HG03196 (cell line): ENCODE results near the gene MRPL11.
"Not testable (repeated sequence)": the region's sequence is repeated elsewhere in the genome, so short reads cannot be mapped to it uniquely, and the experiment has no call there.

Source experiments
- ATAC-seq: cut with Tn5 transposase; IDR thresholded peaks from one replicate; pipeline ENCODE4 v1.9.1; 2021; ENCODE audit not compliant: unreplicated experiment

Gene MRPL11

DNA sequence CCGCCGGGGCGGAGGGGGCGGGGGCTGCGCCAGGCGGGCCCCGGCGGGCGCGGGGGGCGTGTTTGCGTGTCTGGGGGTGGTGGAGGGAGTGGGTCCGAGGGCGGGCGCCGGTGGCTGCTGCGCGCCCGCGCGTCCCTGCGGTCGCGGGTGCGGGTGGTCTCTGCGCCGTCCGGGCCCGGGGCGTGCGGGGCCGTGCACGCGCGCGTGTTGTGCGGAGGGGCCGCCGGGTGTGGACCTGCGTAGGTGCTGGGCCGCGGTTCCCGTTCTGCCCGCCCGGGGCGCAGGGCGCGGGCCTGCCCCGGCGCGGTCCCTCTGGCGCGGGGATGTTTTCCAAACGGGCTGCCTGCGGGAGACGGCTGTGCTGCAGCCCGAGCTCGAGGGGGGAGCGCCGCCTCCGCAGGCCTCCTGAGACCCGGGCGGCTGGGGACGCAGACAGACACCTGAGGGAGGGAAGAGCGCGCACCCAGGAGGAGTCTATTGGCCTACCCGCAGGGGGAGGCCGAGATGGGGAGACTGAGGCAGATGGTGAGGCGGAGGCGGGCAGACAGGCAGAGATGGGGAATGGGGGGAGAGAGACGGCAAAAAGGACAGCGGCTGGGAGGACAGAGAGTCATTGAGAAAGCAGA is 28.5 kb upstream of the MRPL11 start:
- peak; percentile 13 for ATAC-seq

GRCh38 chr11:66466225-66467033 is 27.8 kb upstream of the MRPL11 start, which contains the start of gene PELI3:
Gene PELI3, plus strand, starts transcription at chr11:66466905. Its CDS starts 1,224 bp downstream, at chr11:66468129.
- peak; percentile 81 for ATAC-seq

DNA sequence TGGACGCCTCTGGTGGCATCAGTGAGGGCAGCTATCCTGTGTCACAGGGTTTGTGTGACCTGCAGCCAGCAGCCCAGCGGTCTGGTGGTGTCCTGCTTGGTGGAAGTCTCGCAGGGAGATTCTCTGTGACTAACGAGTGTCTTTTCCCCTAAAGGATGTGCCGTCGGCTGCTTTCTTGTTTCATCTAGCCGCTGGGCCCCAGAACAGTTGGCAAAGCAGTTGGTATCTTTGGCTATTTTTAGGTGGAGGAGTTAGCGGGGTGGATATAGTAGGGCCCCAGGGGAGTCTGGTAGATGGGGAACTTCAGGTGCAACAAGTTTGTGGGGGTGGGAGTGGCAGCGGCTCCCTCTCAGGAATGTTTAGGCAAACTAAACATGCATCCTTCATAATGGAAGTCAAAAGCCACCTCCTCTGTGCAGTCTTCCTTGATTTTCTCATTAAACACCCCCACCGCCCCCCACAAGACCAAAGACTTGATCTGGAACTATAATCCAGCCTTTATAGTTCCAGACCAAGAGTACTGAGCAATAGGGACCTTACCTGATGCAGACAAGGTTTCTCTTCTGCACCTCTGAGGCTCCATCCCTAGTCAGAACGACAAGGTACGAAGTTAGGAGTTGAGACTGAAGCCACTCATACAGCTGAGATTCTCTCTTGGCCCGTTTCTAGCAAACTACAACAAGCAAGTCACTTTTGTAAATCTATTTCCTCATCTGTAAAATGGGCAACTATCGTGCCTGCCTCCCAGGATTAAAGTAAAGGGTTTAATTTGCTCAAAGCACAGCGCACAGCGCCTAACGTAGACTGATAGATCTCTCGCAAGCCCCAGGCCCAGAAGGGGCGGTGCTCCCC is 27.0 kb upstream of the MRPL11 start:
- ATAC-seq: no peak

DNA sequence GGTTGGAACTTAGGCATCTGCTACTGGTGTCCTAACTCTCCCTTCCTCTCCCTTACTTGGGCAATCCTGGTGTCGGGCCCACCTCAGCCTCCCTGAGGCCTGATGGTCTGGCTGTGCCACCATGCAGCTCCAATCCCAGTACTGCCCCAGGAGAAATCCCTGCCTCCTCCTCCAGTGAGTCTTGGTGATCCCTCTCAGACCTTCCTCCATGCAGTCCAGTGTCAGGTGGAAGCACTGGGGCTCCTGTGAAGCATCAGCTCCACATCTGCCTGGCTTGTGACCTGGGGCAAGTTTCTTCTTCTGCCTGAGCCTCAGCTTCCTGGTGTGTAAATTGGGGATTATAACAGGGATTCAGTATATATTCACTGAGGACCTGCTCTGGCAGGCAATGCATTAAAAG is 26.3 kb upstream of the MRPL11 start:
- no peak for ATAC-seq

DNA sequence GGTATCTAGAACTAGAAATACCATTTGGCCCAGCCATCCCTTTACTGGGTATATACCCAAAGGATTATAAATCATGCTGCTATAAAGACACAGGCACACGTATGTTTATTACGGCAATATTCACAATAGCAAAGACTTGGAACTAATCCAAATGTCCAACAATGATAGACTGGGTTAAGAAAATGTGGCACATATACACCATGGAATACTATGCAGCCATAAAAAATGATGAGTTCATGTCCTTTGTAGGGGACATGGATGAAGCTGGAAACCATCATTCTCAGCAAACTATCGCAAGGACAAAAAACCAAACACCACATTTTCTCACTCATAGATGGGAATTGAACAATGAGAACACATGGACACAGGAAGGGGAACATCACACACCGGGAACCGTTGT is 25.5 kb upstream of the MRPL11 start:
- ATAC-seq: not testable (repeated sequence)

DNA sequence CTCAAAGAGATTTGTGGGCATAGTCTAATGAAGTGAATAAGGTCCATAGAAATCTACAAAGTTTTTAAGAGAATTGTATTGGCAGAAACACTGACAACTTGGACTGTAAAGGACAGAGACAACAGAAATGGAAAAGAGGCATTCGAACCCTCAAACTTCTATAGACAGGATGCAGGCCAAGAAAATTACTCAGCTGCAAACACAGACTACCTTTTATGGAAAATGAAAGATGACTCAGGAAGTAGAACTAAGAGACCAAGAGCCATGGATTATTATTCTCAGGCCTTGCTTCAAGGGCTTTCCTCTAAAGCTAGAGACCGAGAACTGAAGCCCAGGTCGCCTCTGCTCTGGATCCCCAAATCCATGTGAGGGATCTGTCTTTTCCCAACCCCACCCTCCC is 24.3 kb upstream of the MRPL11 start:
- ATAC-seq: no peak

- ATAC-seq: no peak
Observed at GRCh38 chr11:66462010-66462409, 23.4 kb upstream of the MRPL11 start.

DNA sequence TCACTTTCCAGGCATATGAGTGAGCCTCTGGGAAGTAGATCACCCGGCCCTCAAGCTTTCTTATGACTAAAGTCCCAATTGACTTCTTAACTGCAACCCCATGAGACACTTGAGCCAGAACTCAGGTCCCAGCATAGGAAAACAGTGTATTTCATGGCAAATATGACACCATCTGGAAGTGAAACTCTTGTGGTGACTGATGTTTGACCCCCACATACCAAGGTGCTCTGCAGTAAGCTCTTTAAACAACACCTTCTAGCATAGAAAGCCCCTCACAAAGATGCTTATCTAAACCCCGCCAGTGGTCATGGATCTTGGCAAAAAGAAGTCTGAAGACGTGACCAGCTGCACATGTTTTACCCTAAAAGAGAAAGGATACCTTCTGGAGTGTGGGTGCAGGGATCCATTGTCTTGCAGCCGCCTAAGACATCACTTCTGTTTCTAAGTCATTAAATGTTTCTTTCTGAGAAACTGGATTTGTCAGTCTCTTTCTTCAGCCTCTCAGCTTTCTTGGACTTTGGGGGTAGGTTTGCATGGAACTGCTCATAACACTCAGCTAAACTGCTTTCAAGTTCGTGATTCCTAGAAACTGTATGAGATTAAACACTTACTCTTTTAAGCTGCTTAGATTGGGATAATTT is 20.6 kb upstream of the MRPL11 start:
- ATAC-seq: no peak

GRCh38 chr11:66457826-66458225 is 19.2 kb upstream of the MRPL11 start:
- no peak for ATAC-seq

- no peak for ATAC-seq
Observed at GRCh38 chr11:66454828-66455227, 16.2 kb upstream of the MRPL11 start.

GRCh38 chr11:66454247-66454646 is 15.6 kb upstream of the MRPL11 start:
- ATAC-seq: no peak

- ATAC-seq: no peak
Observed at GRCh38 chr11:66451663-66452062, 13.0 kb upstream of the MRPL11 start.

- ATAC-seq: no peak
Observed at GRCh38 chr11:66450560-66450959, 11.9 kb upstream of the MRPL11 start.

- ATAC-seq: no peak
Observed at GRCh38 chr11:66448523-66448922, 9.9 kb upstream of the MRPL11 start.

- ATAC-seq: no peak
Observed at GRCh38 chr11:66447012-66447411, 8.4 kb upstream of the MRPL11 start.

DNA sequence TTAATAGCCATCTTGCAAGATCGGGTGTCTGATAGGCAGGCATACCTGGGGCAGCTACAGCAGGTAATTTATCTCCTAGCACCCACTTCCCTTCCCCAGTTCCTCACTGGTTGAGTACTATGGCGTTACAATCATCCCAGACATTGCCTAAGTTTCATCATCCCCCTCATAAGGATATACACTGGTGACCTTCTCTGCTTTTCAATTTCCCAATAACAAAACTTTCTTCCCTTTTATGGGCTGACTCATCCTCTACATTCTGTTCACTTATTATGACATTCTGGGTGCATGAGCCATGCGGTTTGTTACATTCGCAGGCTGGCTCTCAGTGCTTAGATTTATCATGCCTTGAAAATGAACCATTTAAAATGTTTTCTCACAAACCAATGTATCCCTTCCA is 5.0 kb upstream of the MRPL11 start:
- ATAC-seq: no peak

- not testable (repeated sequence) for ATAC-seq
Observed at GRCh38 chr11:66440940-66441282, 2.3 kb upstream of the MRPL11 start.

- not testable (repeated sequence) for ATAC-seq
Observed at GRCh38 chr11:66440101-66440939, 1.7 kb upstream of the MRPL11 start.

- ATAC-seq: peak; percentile 10
Observed at GRCh38 chr11:66437979-66438503, 607 bp downstream of the MRPL11 start.

- no peak for ATAC-seq
Observed at GRCh38 chr11:66432597-66432996, 6.1 kb downstream of the MRPL11 start.
